A673 (cell line): ENCODE results near the gene CREB3L4. TPM values are rescaled to one million over a fixed set of nuclear protein-coding genes. Genes with fewer than 3 reads are reported as not detected.

ENCODE experiments used
- BruUV-seq: library from RNA; stranded (reverse); fragments of 400-500 nt; replicated peaks from 2 replicates; lab custom pipeline; 2021; lab: Mats Ljungman, UMichigan
- CTCF ChIA-PET: fragments of 300-600 bp; sonication (Branson Sonifier 250); formaldehyde crosslinking; loops from one replicate; lab custom pipeline; 2022; ENCODE audit warnings: antibody characterized with exemption; lab: Charles Lee
- POLR2A ChIA-PET: fragments of 300-600 bp; sonication (Branson Sonifier 250); formaldehyde crosslinking; loops from one replicate; lab custom pipeline; 2022; ENCODE audit warnings: antibody characterized with exemption; ENCODE audit not compliant: low non-redundant PET; lab: Charles Lee
- DNase-seq: peaks from one replicate; pipeline ENCODE4 v3.0.0-alpha.2; 2015; ENCODE audit warnings: low spot score
- H3K27ac ChIP-seq: fragments of 200-600 bp; sonication (generic); 2 replicates; pipeline ENCODE4 v1.5.1; 2016; ENCODE audit warnings: mixed run types, low read depth, mild to moderate bottlenecking, mixed read lengths, antibody characterized with exemption, low read length; ENCODE audit not compliant: poor library complexity, severe bottlenecking
- H3K27me3 ChIP-seq: fragments of 200-600 bp; sonication (generic); replicated peaks from 2 replicates; pipeline ENCODE4 v1.6.1; 2017; ENCODE audit warnings: mixed run types, low read depth, mild to moderate bottlenecking, mixed read lengths, antibody characterized with exemption, low read length; ENCODE audit not compliant: insufficient read depth, poor library complexity
- H3K36me3 ChIP-seq: fragments of 200-600 bp; sonication (generic); 2 replicates; pipeline ENCODE4 v1.6.1; 2016; ENCODE audit warnings: mixed run types, mild to moderate bottlenecking, mixed read lengths, antibody characterized with exemption, low read length; ENCODE audit not compliant: insufficient read depth, poor library complexity, severe bottlenecking
- H3K4me1 ChIP-seq: fragments of 200-600 bp; sonication (generic); 2 replicates; pipeline ENCODE4 v1.6.1; 2017; ENCODE audit warnings: mixed run types, mild to moderate bottlenecking, mixed read lengths, antibody characterized with exemption, low read length; ENCODE audit not compliant: insufficient read depth, poor library complexity, severe bottlenecking
- H3K4me3 ChIP-seq: fragments of 200-600 bp; sonication (generic); 2 replicates; pipeline ENCODE4 v1.5.1; 2016; ENCODE audit warnings: low read depth, mixed run types, mild to moderate bottlenecking, mixed read lengths, low read length; ENCODE audit not compliant: poor library complexity, severe bottlenecking
- H3K9me3 ChIP-seq: fragments of 200-600 bp; sonication (generic); 2 replicates; pipeline ENCODE4 v1.6.1; 2016; ENCODE audit warnings: mixed run types, low read depth, mild to moderate bottlenecking, mixed read lengths, antibody characterized with exemption, low read length; ENCODE audit not compliant: poor library complexity, severe bottlenecking
- EZH2 ChIP-seq: fragments of 200-600 bp; sonication (generic); IDR thresholded peaks from 2 replicates; pipeline ENCODE4 v1.6.1; 2017; ENCODE audit warnings: borderline replicate concordance, low read depth, mild to moderate bottlenecking, mixed read lengths, antibody characterized with exemption, low read length; ENCODE audit not compliant: poor library complexity, severe bottlenecking
- intact Hi-C: fragments of 100-400 bp; cut with micrococcal nuclease; formaldehyde crosslinking; loops from one replicate; pipeline ENCODE4 v1.10.0; 2022; ENCODE audit not compliant: unreplicated experiment
- total RNA-seq: library from RNA; stranded (reverse); gene quantifications from 2 replicates; pipeline ENCODE4 v1.2.3, GENCODE V29; 2021
- TF ChIP-seq, protein P1 (sequence below): fragments of 300-800, 200-600 bp; sonication (generic); conservative IDR thresholded peaks from 2 replicates; pipeline ENCODE4 v1.5.1; 2017; ENCODE audit warnings: low read depth, mild to moderate bottlenecking, antibody characterized with exemption, low read length, moderate library complexity, mixed read lengths

The CREB3L4 gene
- total RNA-seq, 1 experiment from 2014 or later = 8.7 TPM

DNA sequence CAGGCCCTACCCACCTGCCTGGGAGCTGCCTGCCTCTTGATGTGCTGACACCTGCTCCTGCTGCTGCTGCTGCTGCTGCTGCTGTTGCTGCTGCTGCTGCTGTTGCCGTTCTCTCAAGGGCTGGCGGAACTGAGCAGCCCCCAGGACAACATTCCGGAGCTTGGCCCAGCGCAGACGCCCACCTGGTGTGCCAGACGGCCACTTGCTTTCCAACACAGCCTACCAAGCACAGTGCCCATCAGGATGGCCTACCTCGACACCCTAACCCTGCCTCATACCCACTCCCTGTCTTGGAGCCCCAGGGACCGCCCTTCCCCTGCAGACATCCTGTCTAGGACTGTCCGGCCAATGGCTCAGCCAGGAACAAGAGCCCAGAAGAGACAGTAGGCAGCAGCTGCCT lies 33.0 kb upstream of the CREB3L4 start:
- Histone ChIP-seq H3K9me3 (no peaks in the 10 kb centered on the region), H3K4me1 (no peaks in the 10 kb centered on the region), H3K4me3 (no peak overlapping the region), H3K27me3 (no peaks in the 10 kb centered on the region), H3K36me3 (peaks cover 19% of the 10 kb centered on the region), H3K27ac (no peak overlapping the region)
- ChIA-PET CTCF (no interaction called here), POLR2A (no interaction called here)
- no peak for DNase-seq
- intact Hi-C loops = no loop called here
- no peak for TF ChIP-seq EZH2
- TF ChIP-seq, protein P1, sequence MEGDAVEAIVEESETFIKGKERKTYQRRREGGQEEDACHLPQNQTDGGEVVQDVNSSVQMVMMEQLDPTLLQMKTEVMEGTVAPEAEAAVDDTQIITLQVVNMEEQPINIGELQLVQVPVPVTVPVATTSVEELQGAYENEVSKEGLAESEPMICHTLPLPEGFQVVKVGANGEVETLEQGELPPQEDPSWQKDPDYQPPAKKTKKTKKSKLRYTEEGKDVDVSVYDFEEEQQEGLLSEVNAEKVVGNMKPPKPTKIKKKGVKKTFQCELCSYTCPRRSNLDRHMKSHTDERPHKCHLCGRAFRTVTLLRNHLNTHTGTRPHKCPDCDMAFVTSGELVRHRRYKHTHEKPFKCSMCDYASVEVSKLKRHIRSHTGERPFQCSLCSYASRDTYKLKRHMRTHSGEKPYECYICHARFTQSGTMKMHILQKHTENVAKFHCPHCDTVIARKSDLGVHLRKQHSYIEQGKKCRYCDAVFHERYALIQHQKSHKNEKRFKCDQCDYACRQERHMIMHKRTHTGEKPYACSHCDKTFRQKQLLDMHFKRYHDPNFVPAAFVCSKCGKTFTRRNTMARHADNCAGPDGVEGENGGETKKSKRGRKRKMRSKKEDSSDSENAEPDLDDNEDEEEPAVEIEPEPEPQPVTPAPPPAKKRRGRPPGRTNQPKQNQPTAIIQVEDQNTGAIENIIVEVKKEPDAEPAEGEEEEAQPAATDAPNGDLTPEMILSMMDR = no peak
- no TSS peak for BruUV-seq

DNA sequence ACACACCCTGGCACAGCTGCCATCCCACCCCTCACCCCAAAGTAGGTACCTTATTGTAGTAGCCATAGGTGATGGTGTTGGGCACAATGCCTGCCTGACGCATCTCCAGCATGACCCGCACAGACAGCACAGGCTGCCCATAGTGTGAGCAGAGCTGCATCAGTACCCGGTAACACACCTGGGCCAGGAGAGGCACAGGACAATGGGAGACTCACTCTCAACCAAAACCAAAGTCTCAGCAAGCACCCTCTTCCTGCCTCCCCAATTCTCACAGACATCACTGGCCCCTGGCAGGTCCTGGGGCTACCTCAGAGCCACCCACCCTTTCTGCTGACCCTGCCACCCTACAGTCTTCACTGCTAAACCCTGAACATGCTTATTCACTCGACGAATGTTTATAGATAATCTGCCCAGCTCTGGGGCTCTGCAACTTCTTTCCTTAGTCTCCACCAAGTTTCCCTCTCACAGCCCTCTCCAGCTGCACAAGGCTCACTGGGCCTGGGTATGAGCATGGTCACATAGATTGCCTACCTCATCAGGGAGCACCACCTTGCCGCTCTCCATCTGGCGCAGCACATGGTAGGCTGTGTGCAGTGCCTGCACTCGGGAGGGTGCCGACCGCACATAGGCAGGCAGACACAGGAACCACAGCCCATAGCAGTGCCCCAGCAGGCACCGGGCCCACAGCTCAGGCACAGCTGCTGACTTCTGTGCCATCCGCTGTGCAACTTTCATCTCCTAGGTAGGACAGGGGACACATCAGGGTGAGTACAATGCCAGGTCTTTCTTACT lies 31.5 kb upstream of the CREB3L4 start:
- Histone ChIP-seq H3K9me3 (no peaks in the 10 kb centered on the region), H3K27ac (no peak overlapping the region), H3K4me1 (no peaks in the 10 kb centered on the region), H3K4me3 (no peak overlapping the region), H3K27me3 (no peaks in the 10 kb centered on the region), H3K36me3 (peaks cover 19% of the 10 kb centered on the region)
- intact Hi-C loops = no loop called here
- ChIA-PET POLR2A (no interaction called here), CTCF (no interaction called here)
- no TSS peak for BruUV-seq
- DNase-seq = no peak
- TF ChIP-seq, protein P1 = no peak
- no peak for TF ChIP-seq EZH2

DNA sequence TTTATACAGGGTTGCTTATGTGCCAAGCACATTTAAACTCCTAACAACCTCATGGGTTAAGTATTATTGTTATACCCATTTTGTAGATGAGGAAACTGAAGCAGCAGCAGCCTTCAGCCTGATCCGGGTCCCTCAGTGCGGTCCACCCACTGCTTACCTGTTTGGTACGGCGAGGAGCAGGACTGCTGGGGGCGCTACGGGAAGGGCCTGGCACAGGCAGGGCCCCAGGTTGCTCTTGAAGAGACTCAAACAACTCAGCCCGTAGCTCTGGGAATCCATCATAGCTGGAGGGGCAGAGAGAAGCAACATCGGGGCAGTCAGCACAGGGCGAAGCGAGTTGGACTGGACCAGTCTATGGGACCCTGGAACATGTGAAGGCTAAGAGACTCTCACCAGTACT lies 30.4 kb upstream of the CREB3L4 start:
- ChIA-PET POLR2A (no interaction called here), CTCF (no interaction called here)
- no TSS peak for BruUV-seq
- Histone ChIP-seq H3K4me1 (no peaks in the 10 kb centered on the region), H3K9me3 (no peaks in the 10 kb centered on the region), H3K36me3 (peaks cover 18% of the 10 kb centered on the region), H3K27me3 (no peaks in the 10 kb centered on the region), H3K27ac (no peak overlapping the region), H3K4me3 (no peak overlapping the region)
- TF ChIP-seq, protein P1 = no peak
- TF ChIP-seq EZH2 = no peak
- intact Hi-C loops = no loop called here
- no peak for DNase-seq
